Karpas-422 (cell line): Measurements from ENCODE around the gene SOX1. TPM values are rescaled to one million over a fixed set of nuclear protein-coding genes. Genes with fewer than 3 reads are reported as not detected.

ENCODE experiments used
- DNase-seq: peaks from one replicate; pipeline ENCODE4 v3.0.0-alpha.2; 2015
- H2AFZ ChIP-seq: fragments of 200-600 bp; sonication (generic); 2 replicates; pipeline ENCODE4 v1.6.1; 2014; ENCODE audit warnings: antibody characterized with exemption, low read length, mixed read lengths
- H3K27ac ChIP-seq: fragments of 200-600 bp; sonication (generic); 2 replicates; pipeline ENCODE4 v1.5.1; 2014; ENCODE audit warnings: mild to moderate bottlenecking, low read length, moderate library complexity
- H3K27me3 ChIP-seq: fragments of 200-600 bp; sonication (generic); 2 replicates; pipeline ENCODE4 v1.6.1; 2014; ENCODE audit warnings: low read length, mixed read lengths
- H3K36me3 ChIP-seq: fragments of 200-600 bp; sonication (generic); 2 replicates; pipeline ENCODE4 v1.6.1; 2014; ENCODE audit warnings: low read length, mixed read lengths; ENCODE audit not compliant: insufficient read depth
- H3K4me1 ChIP-seq: fragments of 200-600 bp; sonication (generic); 2 replicates; pipeline ENCODE4 v1.6.1; 2014; ENCODE audit warnings: mild to moderate bottlenecking, low read length, mixed read lengths
- H3K4me2 ChIP-seq: fragments of 200-600 bp; sonication (generic); 2 replicates; pipeline ENCODE4 v1.6.1; 2014; ENCODE audit warnings: low read length, low read depth, mild to moderate bottlenecking; ENCODE audit not compliant: poor library complexity, severe bottlenecking
- H3K4me3 ChIP-seq: fragments of 200-600 bp; sonication (generic); 2 replicates; pipeline ENCODE4 v1.5.1; 2014; ENCODE audit warnings: mild to moderate bottlenecking, antibody characterized with exemption, low read length, mixed read lengths
- H3K79me2 ChIP-seq: fragments of 200-600 bp; sonication (generic); 2 replicates; pipeline ENCODE4 v1.6.1; 2014; ENCODE audit warnings: mild to moderate bottlenecking, low read length, mixed read lengths
- H3K9ac ChIP-seq: fragments of 200-600 bp; sonication (generic); 2 replicates; pipeline ENCODE4 v1.6.0; 2014; ENCODE audit warnings: low read length
- H3K9me2 ChIP-seq: fragments of 200-600 bp; sonication (generic), shearing (Covaris generic); replicated peaks from 2 replicates; pipeline ENCODE4 v1.6.0; 2014; ENCODE audit warnings: mild to moderate bottlenecking, low read length, moderate library complexity; ENCODE audit not compliant: insufficient read depth
- H3K9me3 ChIP-seq: fragments of 300-700, 200-600 bp; sonication (generic); 2 replicates; pipeline ENCODE4 v1.6.1; 2014; ENCODE audit warnings: low read length, mixed read lengths
- H4K20me1 ChIP-seq: fragments of 200-600 bp; sonication (generic); 2 replicates; pipeline ENCODE4 v1.6.1; 2014; ENCODE audit warnings: mild to moderate bottlenecking, antibody characterized with exemption, low read length, low read depth; ENCODE audit not compliant: insufficient read depth
- total RNA-seq: library from RNA; depleted of rRNA; stranded (reverse); fragments of >200 nt; shearing (Covaris generic); gene quantifications from 2 replicates; pipeline ENCODE4 v1.2.3, GENCODE V29; 2014; ENCODE audit warnings: low replicate concordance

Gene SOX1
- total RNA-seq, 1 experiment from 2014 or later, result not detected

DNA sequence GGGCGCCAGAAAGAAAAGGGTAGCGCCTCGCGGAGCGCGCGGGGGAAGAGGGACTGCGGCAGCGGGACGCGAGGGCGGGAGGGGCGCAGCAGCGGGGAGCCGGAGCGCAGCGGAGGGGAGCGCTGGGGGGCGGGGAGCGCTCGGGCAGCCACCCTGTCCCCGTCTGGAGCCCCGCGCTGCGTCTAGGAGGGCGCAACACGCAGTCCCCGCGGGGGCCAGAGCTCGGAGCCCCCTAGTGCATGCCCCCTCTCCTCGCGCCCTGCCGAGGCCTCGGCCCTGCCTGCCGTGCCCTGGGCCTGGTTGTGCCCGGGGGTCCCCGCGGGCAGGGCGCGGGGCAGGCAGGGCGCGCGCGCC lies 37.9 kb downstream of the SOX1 start:
- Histone ChIP-seq H3K9me2 (no peaks in the 10 kb centered on the region), H3K36me3 (no peaks in the 10 kb centered on the region), H3K9me3 (no peaks in the 10 kb centered on the region), H3K4me1 (peaks cover 4% of the 10 kb centered on the region; the same call in 1 of the 2 replicates), H3K79me2 (no peaks in the 10 kb centered on the region), H3K27ac (no peak overlapping the region), H3K4me3 (no peak overlapping the region), H3K4me2 (no peak overlapping the region), H2AFZ (no peak overlapping the region), H3K9ac (no peak overlapping the region), H4K20me1 (no peaks in the 10 kb centered on the region), H3K27me3 (no peaks in the 10 kb centered on the region)
- no peak for DNase-seq

- H3K9ac ChIP-seq, result no peak overlapping the region
- no peaks in the 10 kb centered on the region for H3K9me2 ChIP-seq
- H3K27ac ChIP-seq, result no peak overlapping the region
- H3K4me2 ChIP-seq, result no peak overlapping the region
- H3K4me1 ChIP-seq, result peaks cover 6% of the 10 kb centered on the region; the same call in 1 of the 2 replicates
- no peak overlapping the region for H2AFZ ChIP-seq
- no peaks in the 10 kb centered on the region for H3K9me3 ChIP-seq
- DNase-seq, result no peak
- no peak overlapping the region for H3K4me3 ChIP-seq
- H3K36me3 ChIP-seq, result no peaks in the 10 kb centered on the region
- H3K27me3 ChIP-seq, result no peaks in the 10 kb centered on the region
- no peaks in the 10 kb centered on the region for H3K79me2 ChIP-seq
- no peaks in the 10 kb centered on the region for H4K20me1 ChIP-seq
Measured at GRCh38 chr13:112105244-112105681, 38.3 kb downstream of the SOX1 start.

DNA sequence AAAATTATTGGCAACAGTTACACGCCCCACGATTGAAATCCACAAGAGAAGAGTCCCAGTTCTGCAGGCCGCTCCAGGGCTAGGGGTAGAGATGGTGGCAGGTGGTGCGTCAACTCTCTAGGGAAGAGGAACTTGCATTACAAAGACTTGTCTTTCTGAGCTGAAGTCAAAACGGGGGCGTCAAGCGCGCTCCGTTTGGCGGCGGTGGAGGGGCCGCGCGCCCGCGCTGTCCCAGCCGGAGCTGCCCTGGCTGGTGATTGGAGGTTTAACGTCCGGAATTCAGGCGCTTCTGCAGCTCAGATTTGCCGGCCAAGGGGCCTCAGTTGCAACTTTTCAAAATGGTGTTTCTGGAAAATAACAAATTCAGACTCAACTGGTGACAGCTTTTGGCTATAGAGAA lies 38.9 kb downstream of the SOX1 start:
- DNase-seq, result no peak
- Histone ChIP-seq H3K36me3 (no peaks in the 10 kb centered on the region), H3K9me2 (no peaks in the 10 kb centered on the region), H3K4me1 (peaks cover 6% of the 10 kb centered on the region; the same call in 1 of the 2 replicates), H3K9ac (no peak overlapping the region), H3K27me3 (no peaks in the 10 kb centered on the region), H3K4me2 (no peak overlapping the region), H3K79me2 (no peaks in the 10 kb centered on the region), H3K4me3 (no peak overlapping the region), H3K27ac (no peak overlapping the region), H4K20me1 (no peaks in the 10 kb centered on the region), H3K9me3 (no peaks in the 10 kb centered on the region), H2AFZ (no peak overlapping the region)

DNA sequence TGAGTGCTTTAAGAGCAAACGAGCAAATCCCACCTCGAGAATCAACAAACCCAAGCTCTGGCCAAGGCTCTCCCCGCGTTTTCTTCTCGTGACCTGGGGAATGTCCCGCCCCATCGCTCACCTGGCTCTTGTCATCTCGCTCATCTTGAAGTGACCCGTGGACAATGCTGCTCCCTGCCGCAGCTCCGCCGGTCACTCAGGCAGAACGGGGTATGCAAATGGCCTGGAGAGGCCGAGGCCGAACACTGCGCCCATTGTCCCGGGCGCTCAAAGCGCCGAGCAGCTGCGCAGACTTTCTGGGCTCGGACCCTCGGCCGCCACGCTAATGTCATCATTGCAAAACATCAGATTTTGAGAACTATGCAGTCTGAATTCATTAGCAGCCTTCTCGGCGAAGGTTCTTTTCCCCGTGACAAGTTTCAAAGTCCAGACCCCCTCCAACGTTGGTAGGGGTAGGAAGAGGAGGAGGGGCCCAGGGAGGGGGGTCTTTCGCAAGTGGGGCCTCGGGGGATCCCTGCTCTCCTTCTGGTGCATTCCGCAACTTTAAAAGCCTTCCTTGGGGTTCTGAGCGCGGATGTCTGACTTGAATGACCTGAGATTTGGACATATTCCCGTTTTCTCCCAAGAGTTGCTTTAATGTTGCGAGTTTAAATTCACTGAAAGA lies 39.7 kb downstream of the SOX1 start:
- H3K9me3 ChIP-seq, result no peaks in the 10 kb centered on the region
- peaks cover 6% of the 10 kb centered on the region; the same call in 1 of the 2 replicates for H3K4me1 ChIP-seq
- H3K27ac ChIP-seq, result no peak overlapping the region
- no peaks in the 10 kb centered on the region for H3K36me3 ChIP-seq
- no peaks in the 10 kb centered on the region for H3K79me2 ChIP-seq
- H3K9ac ChIP-seq, result no peak overlapping the region
- H3K4me3 ChIP-seq, result no peak overlapping the region
- H3K27me3 ChIP-seq, result no peaks in the 10 kb centered on the region
- no peaks in the 10 kb centered on the region for H4K20me1 ChIP-seq
- no peak overlapping the region for H2AFZ ChIP-seq
- no peak overlapping the region for H3K4me2 ChIP-seq
- no peak for DNase-seq
- no peaks in the 10 kb centered on the region for H3K9me2 ChIP-seq

- Histone ChIP-seq H3K4me1 (peaks cover 6% of the 10 kb centered on the region; the same call in 1 of the 2 replicates), H3K9me3 (no peaks in the 10 kb centered on the region), H3K9me2 (no peaks in the 10 kb centered on the region), H4K20me1 (no peaks in the 10 kb centered on the region), H3K9ac (no peak overlapping the region), H3K27me3 (no peaks in the 10 kb centered on the region), H3K79me2 (no peaks in the 10 kb centered on the region), H3K27ac (no peak overlapping the region), H3K36me3 (no peaks in the 10 kb centered on the region), H2AFZ (no peak overlapping the region), H3K4me2 (no peak overlapping the region), H3K4me3 (no peak overlapping the region)
- no peak for DNase-seq
Measured at GRCh38 chr13:112107289-112107688, 40.3 kb downstream of the SOX1 start.

DNA sequence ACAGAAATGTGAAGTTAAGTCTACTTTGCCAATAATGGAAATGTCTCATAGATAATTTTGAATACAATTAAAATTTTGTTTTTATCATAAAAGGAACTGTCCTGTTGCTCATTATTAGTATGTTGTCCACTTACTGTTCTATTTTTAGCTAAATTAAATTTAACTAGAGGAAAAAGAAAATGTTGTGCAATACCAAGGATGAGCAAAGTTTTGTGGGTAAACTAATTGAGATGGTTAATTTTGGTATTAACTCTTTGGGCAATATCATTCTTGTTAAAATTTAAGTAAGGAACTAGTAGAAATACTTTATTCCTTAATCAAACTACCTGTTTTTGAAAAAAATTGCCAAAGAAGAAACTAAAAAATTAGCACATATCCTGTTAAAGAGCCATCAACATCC lies 43.5 kb downstream of the SOX1 start:
- Histone ChIP-seq H3K9ac (no peak overlapping the region), H3K4me3 (no peak overlapping the region), H3K4me1 (peaks cover 3% of the 10 kb centered on the region; the same call in 1 of the 2 replicates), H3K27me3 (no peaks in the 10 kb centered on the region), H3K36me3 (no peaks in the 10 kb centered on the region), H3K4me2 (no peak overlapping the region), H3K9me3 (no peaks in the 10 kb centered on the region), H4K20me1 (no peaks in the 10 kb centered on the region), H3K79me2 (no peaks in the 10 kb centered on the region), H3K27ac (no peak overlapping the region), H3K9me2 (no peaks in the 10 kb centered on the region), H2AFZ (no peak overlapping the region)
- DNase-seq, result no peak

DNA sequence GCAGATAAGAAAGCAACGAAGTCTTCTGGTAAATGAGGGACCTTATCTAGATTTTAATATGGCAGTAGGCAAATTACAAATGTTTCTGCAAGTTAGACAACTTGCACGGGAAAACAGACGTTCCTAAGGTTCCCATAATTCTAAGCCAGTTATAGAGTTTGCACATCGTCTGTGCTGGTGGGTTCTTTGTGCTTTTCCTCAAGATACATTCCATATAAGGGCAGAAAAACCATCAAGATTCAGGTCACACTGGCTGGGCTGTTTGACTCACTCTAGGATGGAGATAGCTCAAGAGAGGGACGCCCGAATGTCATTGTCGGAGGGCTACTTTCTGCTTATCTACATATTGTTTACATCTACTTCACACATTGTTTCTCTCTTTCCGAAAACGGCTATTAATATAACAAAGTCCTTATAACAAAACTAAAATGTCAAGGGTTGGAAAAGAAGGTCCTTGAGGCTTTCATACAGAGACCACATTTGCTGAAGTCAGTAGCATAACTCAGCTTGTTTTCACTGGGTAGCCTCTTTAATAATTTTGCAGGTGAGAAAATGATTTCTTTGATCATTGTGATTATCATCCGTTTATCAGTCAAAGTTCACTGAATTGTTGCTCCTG lies 44.4 kb downstream of the SOX1 start:
- Histone ChIP-seq H3K27ac (no peak overlapping the region), H3K27me3 (no peaks in the 10 kb centered on the region), H3K9me2 (no peaks in the 10 kb centered on the region), H3K4me2 (no peak overlapping the region), H3K79me2 (no peaks in the 10 kb centered on the region), H3K36me3 (no peaks in the 10 kb centered on the region), H2AFZ (no peak overlapping the region), H3K4me1 (peaks cover 3% of the 10 kb centered on the region; the same call in 1 of the 2 replicates), H3K9ac (no peak overlapping the region), H3K9me3 (no peaks in the 10 kb centered on the region), H4K20me1 (no peaks in the 10 kb centered on the region), H3K4me3 (no peak overlapping the region)
- no peak for DNase-seq

DNA sequence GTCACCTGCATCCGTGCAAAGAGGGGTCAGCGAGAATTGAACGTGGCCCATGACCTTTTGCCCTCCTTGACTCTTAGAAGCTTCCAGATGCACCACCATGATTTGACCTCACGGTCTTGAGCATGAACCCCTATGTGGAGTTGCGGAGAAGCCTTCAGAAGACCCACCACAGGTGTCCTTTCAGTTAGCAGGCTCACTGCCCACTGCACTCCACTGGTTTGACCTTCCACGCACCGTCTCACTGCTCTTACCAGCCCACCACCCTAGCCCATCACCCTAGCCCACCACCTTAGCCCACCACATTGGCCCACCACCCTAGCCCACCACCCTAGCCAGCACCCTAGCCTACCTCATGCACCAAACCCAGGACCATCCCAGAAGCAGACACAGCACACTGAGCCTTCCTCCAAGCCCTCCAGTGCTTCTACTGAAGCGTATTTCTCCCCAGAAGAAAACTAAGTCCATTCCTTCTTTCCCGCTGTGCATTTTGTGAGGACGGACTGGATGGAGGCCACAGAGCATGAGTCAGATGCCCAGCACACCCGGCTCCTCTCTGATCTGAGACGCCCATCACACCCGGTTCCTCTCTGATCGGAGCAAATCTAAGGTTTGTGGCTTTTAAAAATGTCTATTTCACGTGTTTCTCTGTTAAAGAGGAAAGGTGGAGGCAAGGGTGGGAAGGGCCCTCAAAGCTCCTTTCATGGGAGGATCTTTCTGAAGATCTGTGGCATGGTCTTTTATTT lies 45.8 kb downstream of the SOX1 start:
- Histone ChIP-seq H3K36me3 (no peaks in the 10 kb centered on the region), H3K4me2 (no peak overlapping the region), H3K79me2 (no peaks in the 10 kb centered on the region), H3K4me1 (peaks cover 3% of the 10 kb centered on the region; the same call in 1 of the 2 replicates), H3K9me2 (no peaks in the 10 kb centered on the region), H2AFZ (no peak overlapping the region), H3K9ac (no peak overlapping the region), H3K27ac (no peak overlapping the region), H3K4me3 (no peak overlapping the region), H3K9me3 (no peaks in the 10 kb centered on the region), H3K27me3 (no peaks in the 10 kb centered on the region), H4K20me1 (no peaks in the 10 kb centered on the region)
- no peak for DNase-seq
